Neural progenitor cell (in vitro differentiated cells): ENCODE data around the gene TNRC18. TPM values are rescaled to one million over a fixed set of nuclear protein-coding genes. Genes with fewer than 3 reads are reported as not detected.

Experiments used
- DNase-seq: peaks from one replicate; pipeline ENCODE4 v3.0.0-alpha.2; 2016; ENCODE audit warnings: low spot score
- H2AFZ ChIP-seq: fragments of 200-600 bp; sonication (generic); replicated peaks from 2 replicates; pipeline ENCODE4 v1.6.1; 2016; ENCODE audit warnings: antibody characterized with exemption
- H3F3A ChIP-seq: fragments of 200-600 bp; sonication (generic); 2 replicates; pipeline ENCODE4 v1.6.1; 2016; ENCODE audit warnings: antibody characterized with exemption, low read depth
- H3K27ac ChIP-seq: fragments of 200-600 bp; sonication (generic); 2 replicates; pipeline ENCODE4 v1.5.1; 2016; ENCODE audit warnings: mild to moderate bottlenecking
- H3K27me3 ChIP-seq: fragments of 200-600 bp; sonication (generic); 2 replicates; pipeline ENCODE4 v1.6.1; 2016; ENCODE audit warnings: mild to moderate bottlenecking, moderate library complexity
- H3K36me3 ChIP-seq: fragments of 200-600 bp; sonication (generic); 2 replicates; pipeline ENCODE4 v1.5.1; 2016
- H3K4me1 ChIP-seq: fragments of 200-600 bp; sonication (generic); 2 replicates; pipeline ENCODE4 v1.6.1; 2016; ENCODE audit warnings: mixed run types
- H3K4me2 ChIP-seq: fragments of 200-600 bp; sonication (generic); 2 replicates; pipeline ENCODE4 v1.6.1; 2016
- H3K4me3 ChIP-seq: fragments of 200-600 bp; sonication (generic); 2 replicates; pipeline ENCODE4 v1.5.1; 2016
- H3K79me2 ChIP-seq: fragments of 200-600 bp; sonication (generic); 2 replicates; pipeline ENCODE4 v1.6.1; 2016; ENCODE audit warnings: low read depth
- H3K9ac ChIP-seq: fragments of 200-600 bp; sonication (generic); 2 replicates; pipeline ENCODE4 v1.6.1; 2016
- H3K9me3 ChIP-seq: fragments of 200-600 bp; sonication (generic); 2 replicates; pipeline ENCODE4 v1.5.1; 2016; ENCODE audit warnings: low read depth
- H4K20me1 ChIP-seq: fragments of 200-600 bp; sonication (generic); 2 replicates; pipeline ENCODE4 v1.6.1; 2016; ENCODE audit warnings: low read depth
- H3K27ac Mint-ChIP-seq: 3 replicates; pipeline ENCODE4 v1.8.0; 2021; ENCODE audit warnings: mixed read lengths
- H3K27me3 Mint-ChIP-seq: 2 replicates; pipeline ENCODE4 v1.8.0; 2022; ENCODE audit warnings: low read depth, mild to moderate bottlenecking, inconsistent platforms, moderate library complexity, mixed read lengths; ENCODE audit not compliant: insufficient read depth
- H3K36me3 Mint-ChIP-seq: 3 replicates; pipeline ENCODE4 v1.8.0; 2021; ENCODE audit warnings: mixed read lengths
- H3K4me1 Mint-ChIP-seq: 3 replicates; pipeline ENCODE4 v1.8.0; 2021; ENCODE audit warnings: mixed read lengths
- H3K4me3 Mint-ChIP-seq: 3 replicates; pipeline ENCODE4 v1.8.0; 2021; ENCODE audit warnings: mild to moderate bottlenecking, moderate library complexity, mixed read lengths
- H3K9me3 Mint-ChIP-seq: 3 replicates; pipeline ENCODE4 v1.8.0; 2020; ENCODE audit warnings: mixed read lengths
- CTCF ChIP-seq: fragments of 200-600 bp; sonication (generic); IDR thresholded peaks from 2 replicates; pipeline ENCODE4 v1.5.1; 2017; ENCODE audit warnings: antibody characterized with exemption, mild to moderate bottlenecking
- EZH2 ChIP-seq: fragments of 200-600 bp; sonication (generic); IDR thresholded peaks from 2 replicates; pipeline ENCODE4 v1.6.1; 2017; ENCODE audit warnings: antibody characterized with exemption, mild to moderate bottlenecking, moderate library complexity
- EZH2phosphoT487 ChIP-seq: fragments of 200-600 bp; sonication (generic); IDR thresholded peaks from 2 replicates; pipeline ENCODE4 v1.6.1; 2017; ENCODE audit warnings: antibody characterized with exemption
- total RNA-seq: library from RNA; depleted of rRNA; stranded (reverse); fragments of >200 nt; gene quantifications from 2 replicates; pipeline ENCODE4 v1.2.3, GENCODE V29; 2015; ENCODE audit warnings: low replicate concordance

The TNRC18 gene
- total RNA-seq, 1 donor from 2014 or later: 16.1 TPM

DNA sequence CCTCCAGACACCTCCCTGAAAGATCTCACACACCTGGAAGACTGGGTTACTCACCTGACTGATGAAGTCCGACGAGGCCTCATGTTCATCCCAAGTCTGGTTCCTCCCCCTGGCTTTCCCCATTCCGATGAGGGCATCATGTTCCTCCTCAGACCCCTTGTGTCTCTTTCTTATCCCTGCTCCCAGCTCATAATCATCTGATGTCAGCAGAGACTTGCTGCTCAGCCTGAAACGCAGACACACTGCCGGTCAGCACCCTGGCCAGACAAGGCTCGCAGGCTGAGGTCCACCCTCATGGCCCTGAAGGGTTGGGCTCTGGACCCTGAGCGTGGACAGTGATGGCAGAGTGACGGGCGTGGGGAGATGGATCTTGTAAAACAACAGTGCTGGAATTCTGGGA lies 64.3 kb downstream of the TNRC18 start:
- Histone ChIP-seq H2AFZ (no peak overlapping the region), H3K27ac (no peak overlapping the region), H3K36me3 (no peaks in the 10 kb centered on the region), H3F3A (no peaks in the 10 kb centered on the region), H4K20me1 (peaks cover 29% of the 10 kb centered on the region), H3K4me1 (no peaks in the 10 kb centered on the region), H3K4me3 (no peak overlapping the region), H3K79me2 (no peaks in the 10 kb centered on the region), H3K9ac (no peak overlapping the region), H3K27me3 (no peaks in the 10 kb centered on the region), H3K9me3 (no peaks in the 10 kb centered on the region), H3K4me2 (no peak overlapping the region)
- no peak overlapping the region for H3K4me3 Mint-ChIP-seq
- H3K27ac Mint-ChIP-seq: no peak overlapping the region
- H3K9me3 Mint-ChIP-seq: no peaks in the 10 kb centered on the region
- H3K36me3 Mint-ChIP-seq: peaks cover 41% of the 10 kb centered on the region
- TF ChIP-seq CTCF (no peak), EZH2 (no peak), EZH2phosphoT487 (no peak)
- no peak for DNase-seq
- H3K4me1 Mint-ChIP-seq: peaks cover 5% of the 10 kb centered on the region
- H3K27me3 Mint-ChIP-seq: peaks cover 6% of the 10 kb centered on the region

DNA sequence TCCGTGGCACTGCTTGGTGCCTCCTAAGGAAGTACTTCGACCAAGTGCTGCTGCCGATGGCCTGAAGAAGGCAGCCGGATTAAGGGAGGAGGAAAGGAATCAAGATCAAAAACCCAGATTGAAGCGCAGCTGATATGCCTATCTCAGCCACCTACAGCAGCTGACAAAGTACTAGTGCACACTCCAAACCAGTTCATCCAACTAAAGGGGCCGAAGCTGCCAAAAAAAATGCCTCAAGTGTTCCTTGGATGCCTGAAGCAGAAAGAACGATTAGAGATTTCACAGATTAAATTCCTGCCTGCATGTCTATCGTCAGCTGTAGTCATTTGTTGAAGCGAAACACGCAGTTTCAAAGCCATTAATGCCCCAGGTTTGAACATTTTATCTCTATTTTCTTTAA lies 65.7 kb downstream of the TNRC18 start:
- TF ChIP-seq EZH2 (no peak), EZH2phosphoT487 (no peak), CTCF (no peak)
- no peak overlapping the region for H2AFZ ChIP-seq
- Mint-ChIP-seq H3K27me3 (peaks cover 7% of the 10 kb centered on the region), H3K9me3 (no peaks in the 10 kb centered on the region), H3K36me3 (peaks cover 52% of the 10 kb centered on the region), H3K27ac (no peak overlapping the region), H3K4me3 (no peak overlapping the region), H3K4me1 (peaks cover 9% of the 10 kb centered on the region)
- H3K4me1 ChIP-seq: no peaks in the 10 kb centered on the region
- no peaks in the 10 kb centered on the region for H3K79me2 ChIP-seq
- H3K36me3 ChIP-seq: no peaks in the 10 kb centered on the region
- no peaks in the 10 kb centered on the region for H3K9me3 ChIP-seq
- H3F3A ChIP-seq: no peaks in the 10 kb centered on the region
- H3K27me3 ChIP-seq: peaks cover 3% of the 10 kb centered on the region
- H3K4me3 ChIP-seq: no peak overlapping the region
- no peak overlapping the region for H3K9ac ChIP-seq
- H3K27ac ChIP-seq: no peak overlapping the region
- H4K20me1 ChIP-seq: peaks cover 41% of the 10 kb centered on the region
- DNase-seq: no peak
- H3K4me2 ChIP-seq: no peak overlapping the region

- Histone ChIP-seq H3K27me3 (peaks cover 15% of the 10 kb centered on the region), H3K9me3 (no peaks in the 10 kb centered on the region), H4K20me1 (peaks cover 46% of the 10 kb centered on the region), H3K27ac (no peak overlapping the region), H3K4me3 (no peak overlapping the region), H3K79me2 (no peaks in the 10 kb centered on the region), H3K4me1 (peaks cover 3% of the 10 kb centered on the region), H3K9ac (no peak overlapping the region), H2AFZ (no peak overlapping the region), H3K4me2 (no peak overlapping the region), H3F3A (peaks cover 2% of the 10 kb centered on the region), H3K36me3 (no peaks in the 10 kb centered on the region)
- TF ChIP-seq EZH2phosphoT487 (no peak), CTCF (no peak), EZH2 (no peak)
- H3K4me1 Mint-ChIP-seq: peaks cover 21% of the 10 kb centered on the region
- H3K36me3 Mint-ChIP-seq: peaks cover 59% of the 10 kb centered on the region
- H3K27ac Mint-ChIP-seq: no peak overlapping the region
- peaks cover 4% of the 10 kb centered on the region for H3K9me3 Mint-ChIP-seq
- DNase-seq: no peak
- no peak overlapping the region for H3K4me3 Mint-ChIP-seq
- peaks cover 8% of the 10 kb centered on the region for H3K27me3 Mint-ChIP-seq
Measured at GRCh38 chr7:5356751-5357119, 66.9 kb downstream of the TNRC18 start.
